PC-3 (cell line): Measurements from ENCODE around the gene SCUBE3.

Experiments
- CTCF ChIP-seq: fragments of 300-600 bp; sonication (generic); conservative IDR thresholded peaks from 2 replicates; pipeline ENCODE4 v1.5.1; 2017; ENCODE audit warnings: antibody characterized with exemption, low read depth, mild to moderate bottlenecking, low read length
- EZH2 ChIP-seq: fragments of 300-600 bp; sonication (generic); IDR thresholded peaks from one replicate; pipeline ENCODE4 v1.6.1; 2017; ENCODE audit warnings: antibody characterized with exemption, mild to moderate bottlenecking, low read length; ENCODE audit not compliant: unreplicated experiment
- EZH2phosphoT487 ChIP-seq: fragments of 300-600 bp; sonication (generic); IDR thresholded peaks from 2 replicates; pipeline ENCODE4 v1.6.1; 2018; ENCODE audit warnings: mild to moderate bottlenecking, antibody characterized with exemption, low read length, borderline replicate concordance

- TF ChIP-seq CTCF: no peak
- TF ChIP-seq EZH2phosphoT487: no peak
- no peak for TF ChIP-seq EZH2
Observed at GRCh38 chr6:35253249-35253648, 39.5 kb downstream of the SCUBE3 start.
